K562 (cell line): ENCODE results near the gene GALM.

ENCODE experiments used
- CBX1 ChIP-seq: sonication (generic); IDR thresholded peaks from 2 replicates; pipeline ENCODE4 v1.6.1; 2016; ENCODE audit warnings: antibody characterized with exemption, low read depth, mild to moderate bottlenecking
- CEBPB ChIP-seq: fragments of 450-650 bp; IDR thresholded peaks from 2 replicates; pipeline ENCODE4 v1.6.1; 2016; ENCODE audit warnings: missing genetic modification characterization, missing compliant biosample characterization
- CHCHD3 ChIP-seq: fragments of 250-450 bp; sonication (Bioruptor Pico); IDR thresholded peaks from 2 replicates; pipeline ENCODE4 v2.1.2; 2022; ENCODE audit warnings: mild to moderate bottlenecking
- CHD2 ChIP-seq: IDR thresholded peaks from 2 replicates; pipeline ENCODE4 v1.6.1; 2011; ENCODE audit warnings: low read depth, low read length
- CREB1 ChIP-seq, 2 experiments: sonication (generic) in 1 of 2; formaldehyde crosslinking in 1 of 2; IDR thresholded peaks; 2 replicates each; pipeline versions ENCODE4 v1.6.1 to v1.8.0; 2012 to 2022; ENCODE audit warnings: inconsistent platforms in 1 of 2, mild to moderate bottlenecking in 1 of 2, missing genetic modification reagents in 1 of 2, moderate library complexity in 1 of 2
- MTA1 ChIP-seq: fragments of 450-650 bp; IDR thresholded peaks from 2 replicates; pipeline ENCODE4 v1.6.1; 2017; ENCODE audit warnings: borderline replicate concordance
- POLR2AphosphoS5 ChIP-seq: IDR thresholded peaks from 2 replicates; pipeline ENCODE4 v1.6.1; 2011; ENCODE audit warnings: mild to moderate bottlenecking, low read depth, low read length, moderate library complexity; ENCODE audit not compliant: control insufficient read depth, insufficient read depth
- YBX1 ChIP-seq: fragments of 450-650 bp; IDR thresholded peaks from 2 replicates; pipeline ENCODE4 v1.7.1; 2016; ENCODE audit warnings: mild to moderate bottlenecking
- ZNF408 ChIP-seq: fragments of 250-450 bp; sonication (Bioruptor Pico); IDR thresholded peaks from 2 replicates; pipeline ENCODE4 v1.4.0; 2020; ENCODE audit warnings: low read depth, mild to moderate bottlenecking, moderate library complexity
- TF ChIP-seq, protein P1 (sequence below), 3 experiments: IDR thresholded peaks in 2 of 3; conservative IDR thresholded peaks in 1 of 3; 2 replicates each; pipeline ENCODE4 v1.5.1; 2011 to 2012; ENCODE audit warnings: low read length in 3 of 3, mild to moderate bottlenecking in 3 of 3, control low read depth in 2 of 3, improper control_type of control experiment in 1 of 3, inconsistent platforms in 1 of 3, low read depth in 1 of 3, mixed read lengths in 1 of 3, moderate library complexity in 1 of 3; ENCODE audit not compliant: insufficient read depth in 2 of 3
- TF ChIP-seq, protein P2 (sequence below): fragments of 450-650 bp; IDR thresholded peaks from 2 replicates; pipeline ENCODE4 v1.6.1; 2016; ENCODE audit warnings: missing biosample characterization, missing genetic modification characterization
- TF ChIP-seq, protein P3 (sequence below): sonication (generic); formaldehyde crosslinking; IDR thresholded peaks from 2 replicates; pipeline ENCODE4 v1.8.1; 2023; ENCODE audit warnings: missing genetic modification reagents, mild to moderate bottlenecking, borderline replicate concordance

DNA sequence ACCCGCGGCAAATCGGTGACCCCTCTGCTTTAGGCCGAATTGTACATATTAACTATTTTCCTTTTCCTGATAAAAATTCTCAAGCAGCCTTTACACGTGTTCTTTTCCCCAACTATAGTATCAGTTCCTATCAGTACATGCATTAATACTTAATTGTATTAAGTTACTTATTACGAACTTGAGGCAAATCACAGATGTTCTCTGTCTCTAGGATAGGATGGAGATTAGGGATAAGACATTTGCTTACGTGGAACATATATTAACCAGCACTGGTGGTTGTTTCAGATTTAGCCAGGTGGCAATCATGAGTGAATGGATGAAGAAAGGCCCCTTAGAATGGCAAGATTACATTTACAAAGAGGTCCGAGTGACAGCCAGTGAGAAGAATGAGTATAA is 112.8 kb downstream of the GALM start:
- TF ChIP-seq, protein P1, sequence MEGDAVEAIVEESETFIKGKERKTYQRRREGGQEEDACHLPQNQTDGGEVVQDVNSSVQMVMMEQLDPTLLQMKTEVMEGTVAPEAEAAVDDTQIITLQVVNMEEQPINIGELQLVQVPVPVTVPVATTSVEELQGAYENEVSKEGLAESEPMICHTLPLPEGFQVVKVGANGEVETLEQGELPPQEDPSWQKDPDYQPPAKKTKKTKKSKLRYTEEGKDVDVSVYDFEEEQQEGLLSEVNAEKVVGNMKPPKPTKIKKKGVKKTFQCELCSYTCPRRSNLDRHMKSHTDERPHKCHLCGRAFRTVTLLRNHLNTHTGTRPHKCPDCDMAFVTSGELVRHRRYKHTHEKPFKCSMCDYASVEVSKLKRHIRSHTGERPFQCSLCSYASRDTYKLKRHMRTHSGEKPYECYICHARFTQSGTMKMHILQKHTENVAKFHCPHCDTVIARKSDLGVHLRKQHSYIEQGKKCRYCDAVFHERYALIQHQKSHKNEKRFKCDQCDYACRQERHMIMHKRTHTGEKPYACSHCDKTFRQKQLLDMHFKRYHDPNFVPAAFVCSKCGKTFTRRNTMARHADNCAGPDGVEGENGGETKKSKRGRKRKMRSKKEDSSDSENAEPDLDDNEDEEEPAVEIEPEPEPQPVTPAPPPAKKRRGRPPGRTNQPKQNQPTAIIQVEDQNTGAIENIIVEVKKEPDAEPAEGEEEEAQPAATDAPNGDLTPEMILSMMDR (IDR thresholded peaks at IDR 0.05 in 2 of 3, conservative IDR thresholded peaks at IDR 0.05 in 1 of 3; ENCODE audit: insufficient read depth in 2 of 3, low read depth in 1 of 3, low read length in 3 of 3) = no peak
- no peak for TF ChIP-seq CREB1 (IDR thresholded peaks at IDR 0.05)
- TF ChIP-seq CREB1 (CRISPR knock-in tag; IDR thresholded peaks at IDR 0.05) = no peak
- no peak for TF ChIP-seq YBX1
- TF ChIP-seq, protein P2, sequence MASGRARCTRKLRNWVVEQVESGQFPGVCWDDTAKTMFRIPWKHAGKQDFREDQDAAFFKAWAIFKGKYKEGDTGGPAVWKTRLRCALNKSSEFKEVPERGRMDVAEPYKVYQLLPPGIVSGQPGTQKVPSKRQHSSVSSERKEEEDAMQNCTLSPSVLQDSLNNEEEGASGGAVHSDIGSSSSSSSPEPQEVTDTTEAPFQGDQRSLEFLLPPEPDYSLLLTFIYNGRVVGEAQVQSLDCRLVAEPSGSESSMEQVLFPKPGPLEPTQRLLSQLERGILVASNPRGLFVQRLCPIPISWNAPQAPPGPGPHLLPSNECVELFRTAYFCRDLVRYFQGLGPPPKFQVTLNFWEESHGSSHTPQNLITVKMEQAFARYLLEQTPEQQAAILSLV (tag) = no peak
- no peak for TF ChIP-seq CEBPB (tag)
- TF ChIP-seq, protein P3, sequence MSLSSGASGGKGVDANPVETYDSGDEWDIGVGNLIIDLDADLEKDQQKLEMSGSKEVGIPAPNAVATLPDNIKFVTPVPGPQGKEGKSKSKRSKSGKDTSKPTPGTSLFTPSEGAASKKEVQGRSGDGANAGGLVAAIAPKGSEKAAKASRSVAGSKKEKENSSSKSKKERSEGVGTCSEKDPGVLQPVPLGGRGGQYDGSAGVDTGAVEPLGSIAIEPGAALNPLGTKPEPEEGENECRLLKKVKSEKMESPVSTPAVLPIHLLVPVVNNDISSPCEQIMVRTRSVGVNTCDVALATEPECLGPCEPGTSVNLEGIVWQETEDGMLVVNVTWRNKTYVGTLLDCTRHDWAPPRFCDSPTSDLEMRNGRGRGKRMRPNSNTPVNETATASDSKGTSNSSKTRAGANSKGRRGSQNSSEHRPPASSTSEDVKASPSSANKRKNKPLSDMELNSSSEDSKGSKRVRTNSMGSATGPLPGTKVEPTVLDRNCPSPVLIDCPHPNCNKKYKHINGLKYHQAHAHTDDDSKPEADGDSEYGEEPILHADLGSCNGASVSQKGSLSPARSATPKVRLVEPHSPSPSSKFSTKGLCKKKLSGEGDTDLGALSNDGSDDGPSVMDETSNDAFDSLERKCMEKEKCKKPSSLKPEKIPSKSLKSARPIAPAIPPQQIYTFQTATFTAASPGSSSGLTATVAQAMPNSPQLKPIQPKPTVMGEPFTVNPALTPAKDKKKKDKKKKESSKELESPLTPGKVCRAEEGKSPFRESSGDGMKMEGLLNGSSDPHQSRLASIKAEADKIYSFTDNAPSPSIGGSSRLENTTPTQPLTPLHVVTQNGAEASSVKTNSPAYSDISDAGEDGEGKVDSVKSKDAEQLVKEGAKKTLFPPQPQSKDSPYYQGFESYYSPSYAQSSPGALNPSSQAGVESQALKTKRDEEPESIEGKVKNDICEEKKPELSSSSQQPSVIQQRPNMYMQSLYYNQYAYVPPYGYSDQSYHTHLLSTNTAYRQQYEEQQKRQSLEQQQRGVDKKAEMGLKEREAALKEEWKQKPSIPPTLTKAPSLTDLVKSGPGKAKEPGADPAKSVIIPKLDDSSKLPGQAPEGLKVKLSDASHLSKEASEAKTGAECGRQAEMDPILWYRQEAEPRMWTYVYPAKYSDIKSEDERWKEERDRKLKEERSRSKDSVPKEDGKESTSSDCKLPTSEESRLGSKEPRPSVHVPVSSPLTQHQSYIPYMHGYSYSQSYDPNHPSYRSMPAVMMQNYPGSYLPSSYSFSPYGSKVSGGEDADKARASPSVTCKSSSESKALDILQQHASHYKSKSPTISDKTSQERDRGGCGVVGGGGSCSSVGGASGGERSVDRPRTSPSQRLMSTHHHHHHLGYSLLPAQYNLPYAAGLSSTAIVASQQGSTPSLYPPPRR (CRISPR knock-in tag) = no peak
- no peak for TF ChIP-seq POLR2AphosphoS5
- TF ChIP-seq CHD2 = no peak
- no peak for TF ChIP-seq MTA1
- TF ChIP-seq ZNF408 (CRISPR knock-in tag) = no peak
- TF ChIP-seq CBX1 = no peak
- TF ChIP-seq CHCHD3 = no peak
